ENCODE measurements around the gene BIRC2.

GRCh38 chr11:102306817-102307726, 39.9 kb upstream of the BIRC2 start:
- no peak for TF ChIP-seq POLR2A (IDR thresholded peaks at IDR 0.05)
- TF ChIP-seq CTCF (IDR thresholded peaks at IDR 0.05): no peak
